ENCODE results near the gene LRRC3. TPM values are rescaled to one million over a fixed set of nuclear protein-coding genes. Genes with fewer than 3 reads are reported as not detected.
"Not testable (repeated sequence)": the region's sequence is repeated elsewhere in the genome, so short reads cannot be mapped to it uniquely, and the experiment has no call there.

LRRC3 gene
- total RNA-seq, 3 donors from 2014 or later (not counting 1 experiment from before 2014, with no cell fraction given): 0.36 to 0.50 (median 0.38) TPM

- H3K36me3 Mint-ChIP-seq: no peaks in the 10 kb centered on the region
- H3K27me3 ChIP-seq (ENCODE audit: control insufficient read depth, insufficient read depth, low read length): no peaks in the 10 kb centered on the region
- no peaks in the 10 kb centered on the region for H3K9me3 Mint-ChIP-seq
- no peak overlapping the region for H3K4me3 ChIP-seq (ENCODE audit: low read length)
- H3K4me1 ChIP-seq (ENCODE audit: control insufficient read depth, insufficient read depth, low read length): peaks cover 6% of the 10 kb centered on the region
- no peaks in the 10 kb centered on the region for H3K36me3 ChIP-seq (ENCODE audit: control insufficient read depth, insufficient read depth, low read length)
- H3K27me3 Mint-ChIP-seq (ENCODE audit: low read depth in 2 of 2): peaks cover 3 to 15% of the 10 kb centered on the region in 2 donors
- TF ChIP-seq CTCF (IDR thresholded peaks at IDR 0.05): no peak
- no peak overlapping the region for H3K27ac Mint-ChIP-seq
- intact Hi-C loops (cut with micrococcal nuclease): no loop called here
- DNase-seq (no peak), ATAC-seq (no peak)
- H3K4me3 Mint-ChIP-seq: no peak overlapping the region
- WGBS (ENCODE audit: insufficient coverage): 86% methylated on average over 23 of the region's 23 CpGs
- peaks cover 0 to 11% of the 10 kb centered on the region in 2 donors for H3K4me1 Mint-ChIP-seq
- no peak overlapping the region for H3K27ac ChIP-seq (ENCODE audit: low read length)
- H3K9me3 ChIP-seq (ENCODE audit: control insufficient read depth, insufficient read depth, low read length): no peaks in the 10 kb centered on the region
These were observed 44.3 kb downstream of the LRRC3 start for GRCh38 chr21:44499631-44500030.

GRCh38 chr21:44500111-44500510 lies 44.8 kb downstream of the LRRC3 start:
- Histone ChIP-seq H3K4me1 (ENCODE audit: control insufficient read depth, insufficient read depth, low read length) (peaks cover 6% of the 10 kb centered on the region), H3K36me3 (ENCODE audit: control insufficient read depth, insufficient read depth, low read length) (no peaks in the 10 kb centered on the region), H3K27me3 (ENCODE audit: control insufficient read depth, insufficient read depth, low read length) (no peaks in the 10 kb centered on the region), H3K9me3 (ENCODE audit: control insufficient read depth, insufficient read depth, low read length) (no peaks in the 10 kb centered on the region), H3K27ac (ENCODE audit: low read length) (no peak overlapping the region), H3K4me3 (ENCODE audit: low read length) (no peak overlapping the region)
- Mint-ChIP-seq H3K27me3 (ENCODE audit: low read depth in 2 of 2) (peaks cover 3 to 14% of the 10 kb centered on the region in 2 donors), H3K9me3 (no peaks in the 10 kb centered on the region), H3K4me3 (no peak overlapping the region), H3K4me1 (peaks cover 0 to 11% of the 10 kb centered on the region in 2 donors), H3K27ac (no peak overlapping the region), H3K36me3 (no peaks in the 10 kb centered on the region)
- 88% methylated on average over 17 of the region's 19 CpGs for WGBS (ENCODE audit: insufficient coverage)
- ATAC-seq: no peak
- no peak for DNase-seq
- TF ChIP-seq CTCF (IDR thresholded peaks at IDR 0.05): no peak
- intact Hi-C loops (cut with micrococcal nuclease): no loop called here

GRCh38 chr21:44502171-44502958 lies 47.1 kb downstream of the LRRC3 start:
- Mint-ChIP-seq H3K4me1 (peaks cover 0 to 6% of the 10 kb centered on the region in 2 donors), H3K27ac (no peak overlapping the region), H3K4me3 (no peak overlapping the region), H3K36me3 (no peaks in the 10 kb centered on the region), H3K9me3 (no peaks in the 10 kb centered on the region), H3K27me3 (ENCODE audit: low read depth in 2 of 2) (peaks cover 0 to 5% of the 10 kb centered on the region in 2 donors)
- no peaks in the 10 kb centered on the region for H3K9me3 ChIP-seq (ENCODE audit: control insufficient read depth, insufficient read depth, low read length)
- no peak for ATAC-seq
- no peak for DNase-seq
- peaks cover 6% of the 10 kb centered on the region for H3K4me1 ChIP-seq (ENCODE audit: control insufficient read depth, insufficient read depth, low read length)
- no peak overlapping the region for H3K4me3 ChIP-seq (ENCODE audit: low read length)
- intact Hi-C loops (cut with micrococcal nuclease): no loop called here
- H3K27ac ChIP-seq (ENCODE audit: low read length): no peak overlapping the region
- WGBS (ENCODE audit: insufficient coverage): 89% methylated on average over 27 of the region's 27 CpGs
- no peaks in the 10 kb centered on the region for H3K27me3 ChIP-seq (ENCODE audit: control insufficient read depth, insufficient read depth, low read length)
- TF ChIP-seq CTCF (IDR thresholded peaks at IDR 0.05): no peak
- H3K36me3 ChIP-seq (ENCODE audit: control insufficient read depth, insufficient read depth, low read length): no peaks in the 10 kb centered on the region

- intact Hi-C loops (cut with micrococcal nuclease); H3K4me3 Mint-ChIP-seq: not testable (repeated sequence)
These were observed 47.9 kb downstream of the LRRC3 start for GRCh38 chr21:44503006-44503889.

More at GRCh38 chr21:44503006-44503889, 47.9 kb downstream of the LRRC3 start:
- not testable (repeated sequence) for H3K27me3 Mint-ChIP-seq (ENCODE audit: low read depth in 2 of 2); H3K27ac Mint-ChIP-seq; DNase-seq; H3K4me3 ChIP-seq (ENCODE audit: low read length); H3K27me3 ChIP-seq (ENCODE audit: control insufficient read depth, insufficient read depth, low read length); H3K4me1 ChIP-seq (ENCODE audit: control insufficient read depth, insufficient read depth, low read length); H3K9me3 Mint-ChIP-seq; ATAC-seq; H3K9me3 ChIP-seq (ENCODE audit: control insufficient read depth, insufficient read depth, low read length); H3K4me1 Mint-ChIP-seq; H3K27ac ChIP-seq (ENCODE audit: low read length); H3K36me3 Mint-ChIP-seq; H3K36me3 ChIP-seq (ENCODE audit: control insufficient read depth, insufficient read depth, low read length)
- 71% methylated on average over 44 of the region's 44 CpGs for WGBS (ENCODE audit: insufficient coverage)

All from natural killer cell (primary cell).